ENCODE measurements around the gene MLLT10.

- TF ChIP-seq HCFC1 (IDR thresholded peaks at IDR 0.05; ENCODE audit: low read depth, low read length), result no peak
- TF ChIP-seq BRCA1 (IDR thresholded peaks at IDR 0.05), result no peak
- TF ChIP-seq BRCA1 (CRISPR knock-in tag; IDR thresholded peaks at IDR 0.05), result no peak
Observed at GRCh38 chr10:21495002-21495751, 38.9 kb upstream of the MLLT10 start.
